ENCODE measurements around the gene MMP15. TPM values are rescaled to one million over a fixed set of nuclear protein-coding genes. Genes with fewer than 3 reads are reported as not detected.
"Not testable (repeated sequence)": the region's sequence is repeated elsewhere in the genome, so short reads cannot be mapped to it uniquely, and the experiment has no call there.

Gene MMP15
- total RNA-seq, 1 donor from 2014 or later = 31.0 TPM

DNA sequence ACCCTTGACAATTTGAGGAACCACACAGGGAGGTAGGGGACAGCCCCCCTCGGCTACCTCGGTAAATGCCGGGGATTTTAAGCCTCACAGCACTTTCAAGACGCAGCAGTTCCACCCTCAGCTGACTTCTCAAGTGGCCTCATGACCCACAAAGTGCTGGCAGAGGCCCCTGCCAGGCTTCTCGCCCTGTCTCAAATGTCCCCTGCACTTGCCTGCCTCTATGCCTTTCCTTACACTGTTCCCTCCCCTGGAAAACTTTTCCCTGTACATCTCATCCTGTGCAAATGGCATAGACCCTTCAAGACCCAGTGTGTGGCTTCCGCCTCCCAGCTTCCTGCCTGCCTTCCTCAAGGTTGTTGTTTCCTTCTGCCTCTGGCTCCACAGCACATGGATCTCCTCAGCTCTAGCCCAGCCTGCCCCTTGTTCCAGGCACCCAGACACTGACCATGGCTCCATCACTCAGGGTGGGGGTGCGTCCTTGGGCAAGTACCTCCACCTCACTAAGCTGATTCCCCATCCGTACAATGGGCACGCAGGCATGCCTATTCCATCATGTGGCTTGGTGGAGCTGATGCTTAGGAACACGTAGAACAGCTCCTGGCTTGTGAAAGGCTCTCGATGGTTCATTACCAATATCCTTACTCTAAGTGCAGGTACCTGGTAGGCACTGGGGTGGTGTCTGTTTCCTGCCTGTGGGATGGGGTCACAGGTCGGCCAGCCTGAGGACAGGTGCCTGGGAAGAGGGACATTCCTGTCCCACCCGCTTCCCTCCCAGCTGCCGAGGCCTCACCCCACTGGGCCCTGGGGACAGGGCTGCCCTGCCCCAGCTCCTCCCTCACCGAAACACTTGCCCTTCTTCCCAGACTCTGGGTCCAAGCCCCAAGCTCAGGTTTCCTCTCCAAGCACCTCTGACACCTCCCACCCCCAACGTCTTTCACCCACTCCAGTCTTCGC lies 24.0 kb downstream of the MMP15 start:
- no peak for DNase-seq

DNA sequence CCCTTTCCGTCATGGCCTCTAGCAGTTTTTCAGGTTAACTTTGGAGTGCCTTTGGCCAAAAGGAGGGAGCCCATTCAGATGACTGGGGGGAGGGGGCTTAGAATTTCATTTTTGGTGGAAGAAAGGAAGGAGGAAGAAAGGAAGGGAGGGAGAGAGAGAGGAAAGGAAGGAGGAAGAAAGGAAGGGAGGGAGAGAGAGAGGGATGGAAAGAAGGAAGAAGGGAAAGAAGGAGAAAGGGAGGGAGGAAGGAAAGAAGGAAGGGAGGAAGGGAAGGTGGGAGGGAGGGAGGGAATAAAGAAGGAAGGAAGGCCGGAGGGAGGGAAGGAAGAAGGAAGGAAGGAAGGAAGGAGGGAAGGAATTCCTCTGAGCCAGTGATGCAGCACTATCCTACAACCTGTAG lies 25.7 kb downstream of the MMP15 start:
- DNase-seq = no peak

DNA sequence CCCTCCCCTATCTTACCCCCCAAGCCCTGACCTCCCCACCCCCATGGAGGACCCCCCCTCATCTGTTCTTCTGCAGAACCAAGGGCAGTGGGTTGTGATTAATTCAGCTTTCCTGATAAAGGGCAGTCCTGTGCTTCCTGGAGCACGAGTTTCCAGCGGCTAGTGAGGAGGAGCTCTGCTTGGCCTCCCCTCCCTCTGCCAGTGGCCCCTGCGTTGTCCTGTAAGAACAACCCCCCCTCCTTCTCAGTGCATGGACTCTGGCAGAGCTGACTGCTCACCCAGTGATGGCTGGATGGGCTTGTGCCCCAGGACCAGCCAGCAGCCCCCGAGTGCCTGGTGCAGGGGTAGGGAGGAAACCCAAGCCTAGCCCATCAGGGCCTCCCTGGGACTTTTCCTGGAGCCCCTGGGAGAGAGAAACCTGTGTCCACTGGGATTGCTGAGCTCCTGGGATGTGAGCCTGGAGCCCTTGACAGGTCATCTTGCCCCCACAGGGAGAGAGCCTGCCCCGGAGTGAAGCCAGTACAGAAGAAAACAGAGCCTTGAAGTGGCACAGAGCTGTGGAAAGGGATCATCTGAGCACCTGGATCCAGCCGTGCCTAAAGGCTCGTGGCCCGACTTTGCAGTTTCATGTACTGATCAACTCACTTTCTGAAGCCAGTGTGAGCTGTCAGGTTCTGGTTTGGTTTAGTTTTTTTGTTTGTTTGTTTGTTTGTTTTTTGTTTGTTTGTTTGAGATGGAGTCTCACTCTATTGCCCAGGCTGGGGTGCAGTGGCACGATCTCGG lies 26.5 kb downstream of the MMP15 start:
- DNase-seq = no peak

DNA sequence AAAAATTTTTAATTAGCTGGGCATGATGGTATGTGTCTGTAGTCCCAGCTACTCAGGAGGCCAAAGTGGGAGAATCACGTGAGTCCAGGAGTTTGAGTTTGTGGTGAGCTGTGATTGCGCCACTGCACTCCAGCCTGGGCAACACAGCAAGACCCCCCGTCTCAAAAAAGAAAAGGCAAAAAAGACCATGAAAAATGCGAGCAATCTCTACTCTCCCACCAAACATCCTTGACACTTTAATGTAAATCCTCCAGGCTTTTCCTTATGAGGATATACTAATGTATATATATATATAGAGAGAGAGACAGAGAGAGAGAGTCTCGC lies 28.1 kb downstream of the MMP15 start:
- no peak for DNase-seq

DNA sequence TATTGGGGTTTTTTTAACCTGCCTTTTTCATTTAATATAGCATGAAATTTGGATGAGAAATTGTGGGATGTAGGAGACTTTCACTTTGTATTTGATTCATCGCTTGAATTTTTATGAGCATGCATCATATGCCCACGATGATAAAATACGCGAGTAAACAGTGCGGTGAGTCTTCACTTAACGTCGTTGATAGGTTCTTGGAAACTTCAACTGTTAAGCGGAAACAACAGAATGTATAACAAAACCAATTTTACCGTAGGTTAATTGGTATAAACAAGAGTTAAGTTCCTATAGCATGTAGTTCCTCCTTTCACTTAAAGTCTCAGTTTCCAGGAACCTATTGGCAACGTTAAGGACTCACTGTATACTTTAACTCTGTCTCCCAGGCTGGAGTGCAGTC lies 28.7 kb downstream of the MMP15 start:
- DNase-seq = no peak

DNA sequence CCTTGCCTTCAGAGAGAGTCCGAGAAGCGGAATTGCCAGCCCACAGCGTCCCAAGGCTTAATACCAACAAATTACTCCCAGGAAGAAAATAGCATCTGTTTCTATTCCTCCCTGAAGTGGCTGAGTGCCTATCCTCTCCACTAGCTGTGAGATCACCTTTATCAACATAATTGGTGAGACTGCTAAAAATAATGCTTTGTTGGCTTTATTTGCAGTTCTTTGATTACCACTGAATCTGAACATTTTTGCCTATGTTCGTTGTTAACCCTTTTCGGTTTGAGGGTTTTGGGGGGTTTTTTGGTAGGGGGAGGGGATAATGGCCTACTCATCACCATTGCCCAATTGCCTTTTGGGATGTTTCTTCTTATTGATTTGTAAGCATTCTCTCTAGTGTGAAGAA lies 31.0 kb downstream of the MMP15 start:
- DNase-seq = no peak

DNA sequence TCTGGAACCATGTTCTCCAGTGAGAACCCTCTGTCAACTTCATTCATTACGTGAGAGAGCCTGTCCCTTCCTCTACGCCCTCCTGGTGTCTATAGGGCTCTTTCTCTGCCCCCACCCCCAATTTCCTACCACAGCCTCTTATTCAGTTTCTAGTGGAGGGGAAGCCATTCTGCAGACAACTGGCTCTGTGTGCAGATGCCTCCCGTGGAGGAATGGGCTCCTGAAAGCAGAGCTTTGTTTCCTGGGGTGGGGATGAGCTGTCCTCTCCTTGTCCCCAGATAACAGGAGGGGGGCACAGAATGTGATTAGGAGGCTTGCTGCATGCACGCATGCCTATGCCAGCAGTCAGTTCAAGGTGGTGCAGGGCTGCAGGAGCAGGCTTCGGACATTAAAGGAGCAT lies 31.6 kb downstream of the MMP15 start:
- no peak for DNase-seq

DNA sequence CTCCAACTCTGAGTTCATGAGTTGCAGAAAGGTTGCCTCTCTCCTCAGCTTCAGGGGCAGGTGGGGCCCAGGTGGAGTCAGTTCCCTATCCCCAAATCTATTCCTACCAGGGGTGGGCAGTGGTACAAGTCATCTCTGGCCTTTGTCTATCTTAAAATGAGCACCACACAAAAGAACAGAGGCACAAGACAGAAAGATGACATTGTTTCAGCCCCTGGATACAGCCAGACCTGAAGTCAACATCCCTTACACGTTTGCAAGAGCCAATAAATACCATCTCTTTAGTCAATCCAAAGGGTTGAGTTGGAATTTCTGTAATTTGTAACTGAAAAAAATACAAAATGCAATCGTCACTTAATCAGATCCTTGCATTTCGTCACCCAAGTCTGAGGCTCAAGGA lies 32.2 kb downstream of the MMP15 start:
- DNase-seq = no peak

DNA sequence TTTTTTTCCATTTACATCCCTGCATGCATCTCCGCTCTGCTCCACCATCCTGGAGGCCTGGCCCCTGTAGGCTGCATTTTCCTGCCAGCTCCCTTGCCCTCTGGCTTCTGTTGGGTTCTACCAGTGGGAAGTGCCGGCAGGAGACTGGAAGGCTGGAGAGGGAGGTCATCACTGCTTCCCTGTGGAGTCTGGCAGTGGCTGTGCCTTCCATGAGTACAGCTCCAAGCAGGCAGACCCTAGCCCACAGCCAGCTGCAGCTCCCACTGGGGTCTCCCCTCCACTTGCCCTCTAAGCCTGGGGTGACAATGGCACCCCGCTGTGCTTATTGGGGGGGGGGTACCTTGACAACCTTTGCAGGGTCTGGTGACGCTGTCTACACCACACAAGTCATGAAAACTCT lies 37.3 kb downstream of the MMP15 start:
- DNase-seq = no peak

DNA sequence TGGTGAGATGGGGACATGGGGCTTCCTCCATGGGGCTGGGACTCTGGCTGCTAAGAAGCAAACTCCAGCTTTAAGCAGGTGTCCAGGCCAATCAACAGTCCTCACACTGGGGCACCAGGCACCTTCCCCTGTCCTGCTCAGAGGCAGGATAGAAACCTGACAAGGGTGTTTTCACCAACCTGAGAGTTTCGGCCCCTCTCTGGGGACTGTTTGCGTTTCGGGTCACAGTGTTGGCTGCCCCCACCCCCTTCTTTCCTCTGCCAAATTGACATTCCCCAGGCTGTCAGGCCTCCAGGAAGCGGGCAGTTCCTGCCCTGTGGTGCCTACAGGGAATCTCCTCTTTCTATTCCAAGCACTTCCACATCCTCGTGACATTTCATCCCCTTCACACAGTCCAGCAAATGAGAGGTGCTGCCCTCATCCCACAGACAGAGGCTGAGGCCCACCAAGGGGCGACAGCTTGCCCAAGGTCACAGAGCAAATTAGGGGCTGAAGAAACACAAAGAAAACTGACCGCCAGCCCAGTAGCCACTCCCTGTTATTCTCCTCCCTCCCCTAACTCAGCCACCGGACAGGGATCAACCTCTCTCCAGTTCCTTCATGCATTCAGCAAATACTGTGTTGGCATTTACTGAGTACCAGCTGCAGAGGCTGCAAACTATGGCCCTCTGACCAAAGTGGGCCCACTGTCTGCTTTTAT lies 38.0 kb downstream of the MMP15 start:
- no peak for DNase-seq

DNA sequence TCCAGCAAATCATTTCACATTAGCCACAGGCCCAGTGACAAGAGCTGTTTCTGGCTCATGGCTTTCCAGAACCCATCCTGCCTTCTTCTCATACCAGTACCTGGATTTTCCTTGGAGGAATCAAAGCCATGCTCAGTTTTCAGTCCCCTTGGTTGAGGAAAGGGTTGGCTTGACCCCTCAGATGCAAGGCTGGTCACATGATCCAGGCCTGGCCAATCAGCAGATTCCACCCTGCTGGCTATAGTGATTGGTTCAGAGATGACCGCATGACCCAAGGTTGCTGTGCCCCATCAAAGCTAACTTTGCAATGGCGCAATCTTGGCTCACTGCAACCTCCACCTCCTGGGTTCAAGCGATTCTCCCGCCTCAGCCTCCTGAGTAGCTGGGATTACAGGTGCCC lies 45.0 kb downstream of the MMP15 start:
- DNase-seq = no peak

DNA sequence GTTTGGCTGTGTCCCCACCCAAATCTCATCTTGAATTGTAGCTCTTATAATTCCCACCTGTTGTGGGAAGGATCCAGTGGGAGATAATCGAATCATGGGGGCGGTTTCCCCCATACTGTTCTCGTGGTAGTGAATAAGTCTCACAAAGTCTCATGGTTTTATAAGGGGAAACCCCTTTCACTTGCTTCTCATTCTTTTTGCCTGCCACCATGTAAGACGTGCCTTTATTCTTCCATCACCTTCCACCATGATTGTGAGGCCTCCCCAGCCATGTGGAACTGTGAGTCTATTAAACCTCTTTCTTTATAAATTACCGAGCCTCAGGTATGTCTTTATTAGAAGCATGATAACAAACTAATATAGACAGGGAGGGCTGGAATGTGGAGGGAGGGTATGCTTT lies 46.6 kb downstream of the MMP15 start:
- DNase-seq = not testable (repeated sequence)

DNA sequence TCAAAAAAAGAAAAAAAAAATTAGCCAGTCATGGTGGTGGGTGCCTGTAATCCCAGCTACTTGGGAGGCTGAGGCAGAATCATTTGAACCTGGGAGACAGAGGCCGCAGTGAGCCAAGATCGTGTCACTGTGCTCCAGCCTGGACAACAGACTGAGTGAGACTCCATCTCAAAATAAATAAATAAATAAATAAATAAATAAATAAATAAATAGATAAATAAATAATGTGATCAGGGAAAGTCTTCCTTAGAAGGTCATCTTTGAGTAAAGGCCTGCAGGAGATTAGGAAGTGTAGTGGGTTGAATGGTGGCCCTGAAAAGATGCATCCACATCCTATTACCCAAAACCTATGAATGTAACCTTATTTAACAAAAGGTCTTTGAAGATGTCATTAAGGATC lies 47.5 kb downstream of the MMP15 start:
- DNase-seq = not testable (repeated sequence)

DNA sequence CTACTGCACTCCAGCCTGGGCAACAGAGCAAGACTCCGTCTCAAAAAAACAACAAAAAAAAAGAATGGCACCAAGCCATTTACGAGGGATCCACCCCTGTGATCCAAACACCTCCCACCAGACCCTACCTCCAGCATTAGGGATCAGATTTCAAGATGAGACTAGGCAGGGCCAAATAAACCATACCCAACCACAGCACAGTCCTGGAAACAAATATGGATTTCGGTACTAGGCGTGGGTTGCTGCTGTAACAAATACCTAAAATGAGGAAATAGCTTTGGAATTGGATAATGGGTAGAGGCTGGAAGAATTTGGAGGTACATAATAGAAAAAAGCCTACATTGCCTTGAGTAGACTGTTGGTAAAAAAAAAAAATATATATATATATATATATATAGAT lies 49.1 kb downstream of the MMP15 start:
- DNase-seq = no peak

DNA sequence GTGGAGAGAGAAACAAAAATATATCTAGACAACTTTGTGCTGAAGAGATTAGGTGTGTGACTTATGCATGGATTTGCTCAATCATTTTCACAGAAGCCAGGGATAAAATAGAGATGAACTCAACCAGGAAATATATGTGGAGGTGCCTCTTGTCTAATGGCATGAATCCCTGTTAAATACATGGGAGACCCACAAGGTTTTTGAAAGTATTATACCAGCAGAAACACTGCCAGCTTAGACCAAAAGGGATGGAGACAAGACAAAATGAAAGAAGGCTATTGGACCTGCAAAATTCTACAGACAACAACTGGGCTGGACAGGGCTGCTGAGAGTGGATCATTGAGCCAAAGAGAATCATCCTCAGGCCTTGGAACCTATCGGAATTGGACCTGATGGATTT lies 51.0 kb downstream of the MMP15 start:
- no peak for DNase-seq

DNA sequence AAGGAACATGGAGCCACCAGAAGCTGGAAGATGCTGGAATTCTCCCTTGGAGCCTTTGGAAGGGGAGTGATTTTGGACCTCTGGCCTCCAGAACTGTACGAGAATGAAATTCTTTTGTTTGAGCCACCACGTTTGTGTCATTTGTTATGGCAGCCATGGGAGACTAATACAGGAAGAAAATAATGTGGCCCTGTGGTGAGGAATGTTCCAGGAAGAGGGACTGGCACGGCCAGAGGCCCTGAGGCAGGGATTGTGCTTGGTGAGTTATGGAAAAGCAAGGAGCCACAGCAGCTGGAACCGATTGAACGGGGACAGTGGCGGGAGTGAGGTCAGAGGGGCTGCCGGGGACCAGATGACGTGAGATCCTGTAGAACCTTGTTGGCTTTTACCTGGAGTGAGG lies 52.2 kb downstream of the MMP15 start:
- DNase-seq = no peak

DNA sequence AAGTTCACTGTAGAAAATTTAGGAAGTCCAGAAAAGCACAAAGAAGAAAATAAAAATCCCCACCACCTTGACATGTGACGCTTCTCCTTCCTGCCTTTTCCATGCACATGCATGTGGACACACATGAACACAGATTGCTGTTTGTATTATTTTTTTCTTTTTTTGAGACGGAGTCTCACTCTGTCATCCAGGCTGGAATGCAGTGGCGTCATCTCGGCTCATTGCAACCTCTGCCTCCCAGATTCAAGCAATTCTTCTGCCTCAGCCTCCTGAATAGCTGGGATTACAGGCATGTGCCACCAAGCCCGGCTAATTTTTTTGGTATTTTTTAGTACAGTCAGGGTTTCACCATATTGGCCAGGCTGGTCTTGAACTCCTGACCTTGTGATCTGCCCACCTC lies 55.1 kb downstream of the MMP15 start:
- DNase-seq = not testable (repeated sequence)

DNA sequence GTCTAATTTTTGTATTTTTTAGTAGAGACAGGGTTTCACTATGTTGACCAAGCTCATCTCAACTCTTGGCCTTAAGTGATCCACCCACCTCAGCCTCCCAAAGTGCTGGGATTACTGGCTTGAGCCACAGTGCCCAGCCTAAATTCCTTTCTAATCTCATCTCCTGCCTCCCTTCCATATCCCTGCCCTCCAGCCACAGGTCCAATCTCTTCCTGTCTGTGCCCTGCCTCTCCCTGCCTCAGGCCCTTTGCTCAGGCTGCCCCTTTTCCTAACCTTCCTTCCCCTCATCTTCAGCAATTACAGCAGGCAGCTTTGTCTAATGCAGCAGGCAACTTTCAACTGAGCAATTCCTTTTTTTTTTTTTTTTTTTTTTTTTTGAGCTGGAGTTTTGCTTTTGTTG lies 56.8 kb downstream of the MMP15 start:
- no peak for DNase-seq

DNA sequence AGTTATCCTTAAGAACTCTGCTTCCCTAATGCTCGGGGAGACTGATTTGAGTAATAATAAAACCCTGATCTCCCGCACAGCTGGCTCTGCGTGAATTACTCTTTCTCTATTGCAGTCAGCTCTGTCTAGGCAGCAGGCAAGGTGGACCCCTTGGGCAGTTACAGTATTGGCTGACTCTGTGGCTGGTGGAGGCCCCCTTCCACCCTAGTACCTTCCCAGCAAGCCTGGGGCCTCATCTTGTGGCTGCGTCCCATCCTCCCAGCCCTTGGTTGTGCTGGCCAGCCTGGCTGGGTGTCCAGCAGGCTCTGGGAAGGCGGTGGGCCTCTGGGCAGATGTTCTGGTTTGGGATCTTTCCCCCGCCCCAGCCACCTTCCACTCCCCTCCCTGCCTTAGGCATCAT lies 59.1 kb downstream of the MMP15 start:
- DNase-seq = no peak

DNA sequence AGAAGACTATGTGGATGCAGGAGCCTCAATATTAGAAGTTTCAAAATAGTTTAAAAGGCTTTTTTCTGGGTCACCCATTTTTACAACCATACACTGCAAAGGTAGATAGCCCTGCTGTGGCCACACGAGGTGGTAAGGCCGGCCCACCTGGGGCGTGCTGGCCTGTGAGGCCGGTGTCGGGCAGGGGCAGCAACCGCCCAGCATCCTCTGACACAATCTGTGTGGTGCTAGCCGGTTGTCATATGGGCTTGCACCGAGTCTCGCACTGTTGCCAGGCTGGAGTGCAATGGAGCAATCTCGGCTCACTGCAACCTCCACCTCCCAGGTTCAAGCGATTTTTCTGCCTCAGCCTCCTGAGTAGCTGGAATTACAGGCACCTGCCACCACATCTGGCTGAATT lies 59.6 kb downstream of the MMP15 start:
- DNase-seq = no peak

DNA sequence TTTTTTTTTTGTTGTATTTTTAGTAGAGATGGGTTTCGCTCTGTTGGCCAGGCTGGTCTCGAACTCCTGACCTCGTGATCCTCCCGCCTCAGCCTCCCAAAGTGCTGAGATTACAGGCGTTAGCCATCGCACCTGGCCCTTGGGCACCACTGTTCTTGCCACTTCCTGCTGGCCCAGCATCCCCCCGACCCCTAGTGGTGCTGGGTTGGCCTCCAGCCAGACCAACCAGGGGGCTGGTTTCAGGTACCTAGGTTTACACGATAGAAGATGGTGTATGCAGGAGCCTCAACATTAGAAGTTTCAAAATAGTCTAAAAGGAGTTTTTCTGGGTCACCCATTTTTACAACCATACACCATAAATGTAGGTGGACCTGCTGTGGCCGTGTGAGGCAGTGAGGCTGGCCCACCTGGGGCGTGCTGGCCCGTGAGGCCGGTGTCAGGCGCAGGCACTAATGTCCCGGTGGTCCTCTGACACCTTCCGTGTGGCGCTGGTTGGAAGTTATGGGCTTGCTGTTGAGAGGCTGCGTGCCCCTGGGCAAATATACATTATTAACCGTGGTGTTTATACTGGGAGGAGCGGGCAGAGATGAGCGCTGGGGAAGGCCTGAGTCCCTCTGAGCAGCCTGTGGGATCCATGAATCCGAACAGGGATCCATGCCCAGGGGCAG lies 60.2 kb downstream of the MMP15 start:
- no peak for DNase-seq

DNA sequence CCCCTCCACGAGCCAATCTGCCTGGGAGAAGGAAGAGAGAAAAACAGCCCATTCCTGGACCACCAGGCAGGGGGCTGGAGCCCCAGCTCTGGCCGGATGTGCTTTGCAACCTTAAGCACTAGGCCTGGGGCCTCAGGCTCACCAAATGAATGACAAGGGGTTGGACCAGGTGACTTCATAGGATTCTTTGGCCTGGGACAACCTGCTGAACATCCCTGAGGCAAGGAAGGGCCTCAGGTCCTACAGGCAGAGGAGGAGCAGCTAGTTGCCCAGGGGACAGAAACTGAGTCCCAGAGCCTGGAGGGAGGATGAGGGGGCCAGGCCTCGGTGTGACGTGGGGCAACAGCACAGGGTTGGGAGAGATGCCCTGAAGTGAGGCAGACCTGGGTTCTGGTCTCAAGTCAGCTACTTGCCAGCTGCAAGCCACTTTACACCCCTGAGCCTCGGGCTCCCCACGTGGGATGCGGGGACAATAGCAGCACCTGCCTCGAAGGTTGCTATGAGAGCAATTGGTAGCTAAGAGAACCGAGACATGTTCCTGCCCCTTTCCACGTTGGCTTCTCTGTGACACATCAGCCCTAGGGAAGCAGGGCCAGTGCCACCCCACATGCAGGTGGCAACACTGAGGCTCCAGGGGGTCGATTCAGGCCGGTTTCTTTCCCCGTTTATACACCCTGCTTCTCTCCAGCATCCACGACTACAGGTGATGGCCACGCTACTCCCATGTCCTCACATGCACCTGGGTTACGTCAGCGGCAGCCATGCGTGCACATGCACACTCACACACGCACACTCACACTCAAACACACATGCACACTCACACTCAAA lies 61.0 kb downstream of the MMP15 start:
- DNase-seq = no peak

Measured in tongue (tissue), 2 donors.